GM19240 (cell line): Measurements from ENCODE around the gene C1orf21.

Experiments
- DNase-seq: peaks from one replicate; pipeline ENCODE4 v3.0.0; 2011; ENCODE audit warnings: low spot score; ENCODE audit not compliant: insufficient read length

The C1orf21 gene

GRCh38 chr1:184513966-184514365 is 127.1 kb downstream of the C1orf21 start:
- no peak for DNase-seq

GRCh38 chr1:184514447-184514846 is 127.6 kb downstream of the C1orf21 start:
- no peak for DNase-seq

GRCh38 chr1:184517130-184517529 is 130.3 kb downstream of the C1orf21 start:
- DNase-seq: no peak

GRCh38 chr1:184518736-184519357 is 132.0 kb downstream of the C1orf21 start:
- DNase-seq: no peak

GRCh38 chr1:184520336-184520735 is 133.5 kb downstream of the C1orf21 start:
- DNase-seq: no peak

GRCh38 chr1:184524248-184524647 is 137.4 kb downstream of the C1orf21 start:
- DNase-seq: no peak

GRCh38 chr1:184527402-184527801 is 140.6 kb downstream of the C1orf21 start:
- DNase-seq: no peak

- no peak for DNase-seq
Observed at GRCh38 chr1:184530226-184530625, 143.4 kb downstream of the C1orf21 start.

GRCh38 chr1:184531296-184531695 is 144.5 kb downstream of the C1orf21 start:
- DNase-seq: no peak

GRCh38 chr1:184532199-184532598 is 145.4 kb downstream of the C1orf21 start:
- DNase-seq: no peak

GRCh38 chr1:184533049-184533448 is 146.2 kb downstream of the C1orf21 start:
- DNase-seq: no peak

GRCh38 chr1:184533915-184534314 is 147.1 kb downstream of the C1orf21 start:
- DNase-seq: no peak

- no peak for DNase-seq
Observed at GRCh38 chr1:184534690-184535089, 147.9 kb downstream of the C1orf21 start.

- DNase-seq: no peak
Observed at GRCh38 chr1:184535191-184535970, 148.6 kb downstream of the C1orf21 start.

- DNase-seq: no peak
Observed at GRCh38 chr1:184536246-184536985, 149.6 kb downstream of the C1orf21 start.

GRCh38 chr1:184539580-184539979 is 152.8 kb downstream of the C1orf21 start:
- no peak for DNase-seq

GRCh38 chr1:184541537-184542152 is 154.8 kb downstream of the C1orf21 start:
- DNase-seq: no peak

GRCh38 chr1:184542291-184542690 is 155.5 kb downstream of the C1orf21 start:
- no peak for DNase-seq

GRCh38 chr1:184545601-184546000 is 158.8 kb downstream of the C1orf21 start:
- DNase-seq: no peak

GRCh38 chr1:184552446-184552845 is 165.6 kb downstream of the C1orf21 start:
- no peak for DNase-seq

GRCh38 chr1:184553845-184554244 is 167.0 kb downstream of the C1orf21 start:
- no peak for DNase-seq
